Ovary (tissue), 9 donors: ENCODE results near the gene VWA3B. TPM values are rescaled to one million over a fixed set of nuclear protein-coding genes. Genes with fewer than 3 reads are reported as not detected.
"Not testable (repeated sequence)": the region's sequence is repeated elsewhere in the genome, so short reads cannot be mapped to it uniquely, and the experiment has no call there.

ENCODE experiments used
- DNase-seq, 5 donors: peaks; one replicate each; pipeline ENCODE4 v3.0.0-alpha.2; 2019 to 2020
- H3K27ac ChIP-seq, 2 donors: fragments of 200-600 bp; one replicate each; pipeline versions ENCODE4 v1.5.1 to v1.8.0; 2019 to 2022
- H3K27me3 ChIP-seq: fragments of 200-600 bp; one replicate; pipeline ENCODE4 v1.8.0; 2022
- H3K36me3 ChIP-seq: fragments of 200-600 bp; sonication (generic); one replicate; pipeline ENCODE4 v1.5.1; 2019
- H3K4me1 ChIP-seq: one replicate; pipeline ENCODE4 v1.8.1; 2013; ENCODE audit warnings: mild to moderate bottlenecking, moderate library complexity; ENCODE audit not compliant: insufficient read depth
- H3K4me3 ChIP-seq: fragments of 200-600 bp; sonication (generic); one replicate; pipeline ENCODE4 v1.5.1; 2017
- H3K9me3 ChIP-seq, 2 donors: fragments of 200-600 bp in 1 of 2; sonication (generic) in 1 of 2; one replicate each; pipeline versions ENCODE4 v1.5.1 to v1.8.1; 2013 to 2019; ENCODE audit warnings: mild to moderate bottlenecking in 1 of 2, moderate library complexity in 1 of 2
- CTCF ChIP-seq, 3 donors: fragments of 450-650 bp in 2 of 3; fragments of 200-600 bp in 1 of 3; IDR thresholded peaks; one replicate each; pipeline versions ENCODE4 v1.5.1 to v1.8.0; 2016 to 2022; ENCODE audit warnings: antibody characterized with exemption in 3 of 3, mild to moderate bottlenecking in 1 of 3
- EP300 ChIP-seq: sonication (generic); formaldehyde crosslinking; IDR thresholded peaks from one replicate; pipeline ENCODE4 v1.6.1; 2017; ENCODE audit warnings: antibody characterized with exemption
- POLR2A ChIP-seq: fragments of 450-650 bp; IDR thresholded peaks from one replicate; pipeline ENCODE4 v1.6.1; 2017; ENCODE audit warnings: antibody characterized with exemption, mild to moderate bottlenecking, moderate library complexity
- WGBS, 3 donors: extraction: QIAGEN DNeasy Blood & Tissue Kit in 1 of 3; methylation state at CpG; one replicate each; pipeline versions ENCODE4 v1.1.5 to v1.1.7; 2013 to 2017; 5-methylcytosine and 5-hydroxymethylcytosine counted together
- intact Hi-C, 4 donors: fragments of 100-400 bp; cut with DNase I; formaldehyde crosslinking; loops; one replicate each; pipeline versions ENCODE4 v1.11.0 to v1.15.1; 2022 to 2023
- polyA plus RNA-seq, 2 donors: library from polyadenylated mRNA; stranded (reverse); fragments of 200-250 nt in 1 of 2; fragments of 350-450 nt in 1 of 2; fragmentation: Illumina TruSeq in 1 of 2; extraction: RNeasy Lipid Tissue Mini Kit (QIAGEN cat#74804) in 1 of 2; gene quantifications; one replicate each; pipeline ENCODE4 v1.2.3, GENCODE V29; 2013 to 2014
- total RNA-seq, 7 donors: library from RNA; depleted of rRNA in 2 of 7; stranded (reverse); fragments of >200 nt in 2 of 7; fragmentation: NEBNext Ultra II Directional in 3 of 7; extraction: Animal tissue kit (Norgen Biotek cat#: 25700) in 3 of 7; gene quantifications; one replicate each; pipeline versions ENCODE4 v1.1.0 to v1.2.4, GENCODE V29; 2016 to 2023
- donor health status: DM: no; HTN: no; CAD: no; lungs with moderate emphysema.
- donor health status: DM: no; HTN: no; CAD: no.
- donor health status: Bipolar disorder and iron deficiency.
- donor health status: DM: yes; HTN: yes; CAD: no.
- donor health status: DM: no; HTN: no; CAD: no.
- donor health status: DM: yes; HTN: yes; CAD: no.

VWA3B gene
- total and polyA plus RNA-seq, 9 donors = 0.56 to 15.7 (median 1.1) TPM

- no peak for DNase-seq
- TF ChIP-seq CTCF (IDR thresholded peaks at IDR 0.05) (no peak), EP300 (no peak), POLR2A (no peak)
- intact Hi-C loops = no loop called here
- no peaks in the 10 kb centered on the region for H3K9me3 ChIP-seq
- H3K27me3 ChIP-seq = no peaks in the 10 kb centered on the region
- H3K4me3 ChIP-seq = no peak overlapping the region
- no peaks in the 10 kb centered on the region for H3K4me1 ChIP-seq
- WGBS, 3 donors = 60 to 78% (median 71%) methylated on average over 12 of the region's 12 CpGs
- no peaks in the 10 kb centered on the region for H3K36me3 ChIP-seq
- H3K27ac ChIP-seq = no peak overlapping the region
Observed at GRCh38 chr2:98134172-98135005, 47.4 kb downstream of the VWA3B start.

GRCh38 chr2:98137196-98137595 lies 50.2 kb downstream of the VWA3B start:
- Histone ChIP-seq H3K27me3 (no peaks in the 10 kb centered on the region), H3K27ac (no peak overlapping the region), H3K36me3 (no peaks in the 10 kb centered on the region), H3K4me1 (no peaks in the 10 kb centered on the region), H3K4me3 (no peak overlapping the region), H3K9me3 (no peaks in the 10 kb centered on the region)
- TF ChIP-seq CTCF (IDR thresholded peaks at IDR 0.05) = no peak
- TF ChIP-seq EP300 = no peak
- TF ChIP-seq POLR2A = no peak
- intact Hi-C loops = no loop called here
- no peak for DNase-seq

GRCh38 chr2:98138978-98139377 lies 52.0 kb downstream of the VWA3B start:
- H3K9me3 ChIP-seq, H3K27me3 ChIP-seq, DNase-seq, H3K36me3 ChIP-seq, H3K4me3 ChIP-seq, H3K4me1 ChIP-seq, intact Hi-C loops, H3K27ac ChIP-seq: not testable (repeated sequence)
- WGBS, 3 donors = 96 to 97% (median 97%) methylated on average over 15 to 28 of the region's 28 CpGs

GRCh38 chr2:98140210-98140609 lies 53.2 kb downstream of the VWA3B start:
- no peaks in the 10 kb centered on the region for H3K27me3 ChIP-seq
- peak in 2 of 5 donors; percentile 29 to 52 for DNase-seq
- H3K9me3 ChIP-seq = no peaks in the 10 kb centered on the region
- no peaks in the 10 kb centered on the region for H3K36me3 ChIP-seq
- TF ChIP-seq EP300 (no peak), CTCF (IDR thresholded peaks at IDR 0.05) (no peak), POLR2A (no peak)
- no peaks in the 10 kb centered on the region for H3K4me1 ChIP-seq
- H3K27ac ChIP-seq = no peak overlapping the region
- WGBS, 3 donors = 20 to 29% (median 21%) methylated on average over 5 of the region's 5 CpGs
- intact Hi-C loops = no loop called here
- no peak overlapping the region for H3K4me3 ChIP-seq

- no peaks in the 10 kb centered on the region for H3K9me3 ChIP-seq
- H3K27ac ChIP-seq = no peak overlapping the region
- no peaks in the 10 kb centered on the region for H3K36me3 ChIP-seq
- no peaks in the 10 kb centered on the region for H3K27me3 ChIP-seq
- no peak overlapping the region for H3K4me3 ChIP-seq
- TF ChIP-seq EP300 = no peak
- TF ChIP-seq POLR2A = no peak
- TF ChIP-seq CTCF (IDR thresholded peaks at IDR 0.05) = no peak
- intact Hi-C loops = no loop called here
- 61 to 68% (median 67%) methylated on average over 6 of the region's 6 CpGs for WGBS, 3 donors
- no peaks in the 10 kb centered on the region for H3K4me1 ChIP-seq
- DNase-seq = no peak
Observed at GRCh38 chr2:98142106-98142791, 55.3 kb downstream of the VWA3B start.
